Vagina (tissue), 2 donors: ENCODE results near the gene CDKN1A.

Experiments
- POLR2A ChIP-seq, 2 donors: fragments of 450-650 bp; IDR thresholded peaks; one replicate each; pipeline ENCODE4 v1.6.1; 2017; ENCODE audit warnings: antibody characterized with exemption in 2 of 2, mild to moderate bottlenecking in 2 of 2, moderate library complexity in 2 of 2
- POLR2AphosphoS5 ChIP-seq, 2 donors: sonication (generic); formaldehyde crosslinking; IDR thresholded peaks; one replicate each; pipeline ENCODE4 v1.9.0; 2017; ENCODE audit warnings: antibody characterized with exemption in 2 of 2, mild to moderate bottlenecking in 2 of 2, low read depth in 1 of 2; ENCODE audit not compliant: insufficient read depth in 1 of 2
- TF ChIP-seq, protein P1 (sequence below), 3 experiments: fragments of 450-650 bp in 2 of 3; fragments of 200-600 bp in 1 of 3; sonication (generic) in 1 of 3; IDR thresholded peaks; one replicate each; pipeline ENCODE4 v1.5.1; 2017 to 2019; ENCODE audit warnings: antibody characterized with exemption in 3 of 3, mild to moderate bottlenecking in 2 of 3, moderate library complexity in 2 of 3

DNA sequence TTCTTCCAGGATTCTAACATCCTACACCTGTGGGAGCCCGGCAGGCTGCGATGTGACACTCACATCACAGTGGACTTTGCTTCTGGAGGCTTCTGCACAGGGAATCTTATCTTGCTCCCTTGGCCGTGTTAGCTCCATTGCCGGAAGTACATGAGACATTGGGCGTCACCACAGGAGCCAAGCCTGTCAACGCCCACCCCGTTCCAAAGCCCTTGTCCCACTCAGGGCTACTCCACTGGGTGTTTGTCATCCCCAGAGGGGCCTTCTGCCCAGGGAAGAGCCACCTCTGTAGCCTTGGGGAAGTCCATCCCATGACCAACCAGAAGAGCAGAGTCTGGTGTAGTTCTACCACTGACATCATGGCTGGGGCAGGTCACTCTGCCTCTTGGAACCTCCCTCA lies 20.8 kb downstream of the CDKN1A start:
- TF ChIP-seq POLR2A (IDR thresholded peaks at IDR 0.05) (no peak), POLR2AphosphoS5 (IDR thresholded peaks at IDR 0.05; ENCODE audit: insufficient read depth in 1 of 2, low read depth in 1 of 2) (no peak)
- TF ChIP-seq, protein P1, sequence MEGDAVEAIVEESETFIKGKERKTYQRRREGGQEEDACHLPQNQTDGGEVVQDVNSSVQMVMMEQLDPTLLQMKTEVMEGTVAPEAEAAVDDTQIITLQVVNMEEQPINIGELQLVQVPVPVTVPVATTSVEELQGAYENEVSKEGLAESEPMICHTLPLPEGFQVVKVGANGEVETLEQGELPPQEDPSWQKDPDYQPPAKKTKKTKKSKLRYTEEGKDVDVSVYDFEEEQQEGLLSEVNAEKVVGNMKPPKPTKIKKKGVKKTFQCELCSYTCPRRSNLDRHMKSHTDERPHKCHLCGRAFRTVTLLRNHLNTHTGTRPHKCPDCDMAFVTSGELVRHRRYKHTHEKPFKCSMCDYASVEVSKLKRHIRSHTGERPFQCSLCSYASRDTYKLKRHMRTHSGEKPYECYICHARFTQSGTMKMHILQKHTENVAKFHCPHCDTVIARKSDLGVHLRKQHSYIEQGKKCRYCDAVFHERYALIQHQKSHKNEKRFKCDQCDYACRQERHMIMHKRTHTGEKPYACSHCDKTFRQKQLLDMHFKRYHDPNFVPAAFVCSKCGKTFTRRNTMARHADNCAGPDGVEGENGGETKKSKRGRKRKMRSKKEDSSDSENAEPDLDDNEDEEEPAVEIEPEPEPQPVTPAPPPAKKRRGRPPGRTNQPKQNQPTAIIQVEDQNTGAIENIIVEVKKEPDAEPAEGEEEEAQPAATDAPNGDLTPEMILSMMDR (IDR thresholded peaks at IDR 0.05), result no peak
